Body of pancreas (tissue), 4 donors: ENCODE measurements around the gene TCTN1. TPM values are rescaled to one million over a fixed set of nuclear protein-coding genes. Genes with fewer than 3 reads are reported as not detected.

ENCODE experiments used
- ATAC-seq: fragments of 150-250 bp; one replicate; pipeline ENCODE4 v1.9.1; 2016
- DNase-seq, 4 donors: peaks; one replicate each; pipeline ENCODE4 v3.0.0-alpha.2; 2019
- H3K27ac ChIP-seq, 4 donors: fragments of 200-600 bp; sonication (generic); 1 replicate in 3 of 4; 2 replicates in 1 of 4; pipeline versions ENCODE4 v1.5.1 to v1.6.1; 2016 to 2019; ENCODE audit warnings: mild to moderate bottlenecking in 1 of 4, mixed read lengths in 1 of 4, moderate library complexity in 1 of 4
- H3K27me3 ChIP-seq, 2 donors: fragments of 200-600 bp; sonication (generic); one replicate each; pipeline ENCODE4 v1.6.0; 2016; ENCODE audit warnings: mild to moderate bottlenecking in 1 of 2
- H3K36me3 ChIP-seq, 2 donors: fragments of 200-600 bp; sonication (generic); replicated peaks in 1 of 2; 2 replicates each; pipeline ENCODE4 v1.5.1; 2016; ENCODE audit warnings: low read depth in 2 of 2; ENCODE audit not compliant: insufficient read depth in 1 of 2
- H3K4me1 ChIP-seq: fragments of 200-600 bp; sonication (generic); one replicate; pipeline ENCODE4 v1.6.0; 2016
- H3K4me3 ChIP-seq, 2 donors: fragments of 200-600 bp; sonication (generic); 1 replicate in 1 of 2; 2 replicates in 1 of 2; pipeline ENCODE4 v1.5.1; 2016 to 2019
- H3K9me3 ChIP-seq, 3 donors: fragments of 200-600 bp; sonication (generic); 1 replicate in 2 of 3; 2 replicates in 1 of 3; pipeline ENCODE4 v1.5.1; 2016
- CTCF ChIP-seq, 7 experiments: fragments of 450-650 bp in 4 of 7; fragments of 200-600 bp in 3 of 7; sonication (generic) in 3 of 7; IDR thresholded peaks; one replicate each; pipeline ENCODE4 v1.5.1; 2016 to 2019; ENCODE audit warnings: antibody characterized with exemption in 7 of 7
- POLR2A ChIP-seq, 3 donors: fragments of 450-650 bp; IDR thresholded peaks; one replicate each; pipeline ENCODE4 v1.6.1; 2016; ENCODE audit warnings: antibody characterized with exemption in 3 of 3, mild to moderate bottlenecking in 2 of 3
- WGBS, 2 donors: methylation state at CpG; one replicate each; pipeline ENCODE4 v1.1.5; 2017; 5-methylcytosine and 5-hydroxymethylcytosine counted together
- intact Hi-C: fragments of 100-400 bp; cut with DNase I; formaldehyde crosslinking; loops from one replicate; pipeline ENCODE4 v1.15.1; 2023
- total RNA-seq, 2 donors: library from RNA; depleted of rRNA; stranded (reverse); fragments of >200 nt; gene quantifications; one replicate each; pipeline ENCODE4 v1.1.0, GENCODE V29; 2016

Gene TCTN1
- total RNA-seq, 2 donors from 2014 or later: 54.7 to 95.6 TPM

GRCh38 chr12:110638796-110639195 lies 24.9 kb downstream of the TCTN1 start:
- H3K4me3 ChIP-seq: no peak overlapping the region
- intact Hi-C loops: no loop called here
- no peaks in the 10 kb centered on the region for H3K27me3 ChIP-seq
- no peaks in the 10 kb centered on the region for H3K9me3 ChIP-seq
- TF ChIP-seq POLR2A (IDR thresholded peaks at IDR 0.05) (no peak), CTCF (IDR thresholded peaks at IDR 0.05) (no peak)
- H3K36me3 ChIP-seq: no peaks in the 10 kb centered on the region
- 83 to 88% methylated on average over 5 of the region's 5 CpGs for WGBS, 2 donors
- ATAC-seq (no peak), DNase-seq (no peak)
- no peaks in the 10 kb centered on the region for H3K4me1 ChIP-seq
- H3K27ac ChIP-seq: no peak overlapping the region

- WGBS, 2 donors: 74 to 87% methylated on average over 7 of the region's 7 CpGs
- intact Hi-C loops: no loop called here
- Histone ChIP-seq H3K4me3 (no peak overlapping the region), H3K27me3 (no peaks in the 10 kb centered on the region), H3K27ac (no peak overlapping the region), H3K9me3 (no peaks in the 10 kb centered on the region), H3K4me1 (no peaks in the 10 kb centered on the region), H3K36me3 (no peaks in the 10 kb centered on the region)
- ATAC-seq: peak; percentile 12
- TF ChIP-seq CTCF (IDR thresholded peaks at IDR 0.05) (no peak), POLR2A (IDR thresholded peaks at IDR 0.05) (no peak)
- DNase-seq: no peak
Measured at GRCh38 chr12:110639336-110640141, 25.6 kb downstream of the TCTN1 start.

GRCh38 chr12:110640275-110641025 lies 26.5 kb downstream of the TCTN1 start:
- 90 to 92% methylated on average over 15 of the region's 15 CpGs for WGBS, 2 donors
- DNase-seq (no peak), ATAC-seq (no peak)
- H3K27ac ChIP-seq: no peak overlapping the region
- TF ChIP-seq POLR2A (IDR thresholded peaks at IDR 0.05): no peak
- TF ChIP-seq CTCF (IDR thresholded peaks at IDR 0.05): no peak
- no peaks in the 10 kb centered on the region for H3K9me3 ChIP-seq
- no peak overlapping the region for H3K4me3 ChIP-seq
- H3K4me1 ChIP-seq: no peaks in the 10 kb centered on the region
- H3K27me3 ChIP-seq: no peaks in the 10 kb centered on the region
- intact Hi-C loops: no loop called here
- H3K36me3 ChIP-seq: no peaks in the 10 kb centered on the region

GRCh38 chr12:110641521-110641920 lies 27.6 kb downstream of the TCTN1 start:
- ATAC-seq (no peak), DNase-seq (no peak)
- Histone ChIP-seq H3K4me1 (no peaks in the 10 kb centered on the region), H3K9me3 (no peaks in the 10 kb centered on the region), H3K4me3 (no peak overlapping the region), H3K36me3 (no peaks in the 10 kb centered on the region), H3K27me3 (no peaks in the 10 kb centered on the region), H3K27ac (no peak overlapping the region)
- intact Hi-C loops: no loop called here
- 82 to 94% methylated on average over 7 of the region's 7 CpGs for WGBS, 2 donors
- no peak for TF ChIP-seq POLR2A (IDR thresholded peaks at IDR 0.05)
- TF ChIP-seq CTCF (IDR thresholded peaks at IDR 0.05): no peak
